NCI-H345 (cell line): Measurements from ENCODE around the gene GLRA3.
"Not testable (repeated sequence)": the region's sequence is repeated elsewhere in the genome, so short reads cannot be mapped to it uniquely, and the experiment has no call there.

ENCODE experiments used
- DNase-seq: peaks from one replicate; lab custom pipeline; 2025; lab: John Stamatoyannopoulos, UW

GLRA3 gene

GRCh38 chr4:174828845-174829701, at the start of gene GLRA3:
TSS of gene GLRA3 (minus strand) at chr4:174829247. CDS start at chr4:174828811, 436 bp downstream.
- DNase-seq: peak; percentile 96

GRCh38 chr4:174874898-174875297, 45.9 kb upstream of the GLRA3 start:
- DNase-seq: no peak

DNA sequence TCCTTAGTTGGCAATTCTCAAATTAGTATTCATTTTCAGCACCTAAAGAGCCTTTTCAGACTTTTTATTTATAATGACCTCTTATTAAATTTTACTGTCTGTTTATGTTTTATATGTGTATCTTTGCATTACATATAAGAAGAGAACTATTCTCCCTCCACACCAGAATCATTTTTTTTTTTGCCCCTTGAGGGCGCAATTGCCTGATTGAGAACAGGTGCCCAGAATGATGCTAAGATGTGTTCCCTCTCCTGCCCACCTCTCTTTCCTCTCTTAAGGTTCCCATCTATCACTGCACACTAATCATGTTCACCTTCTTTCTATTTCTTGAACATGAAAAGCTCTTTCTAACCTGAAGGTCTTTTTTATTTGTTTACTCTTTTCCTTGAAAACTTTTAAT, 44.9 kb upstream of the GLRA3 start:
- peak; percentile 0 for DNase-seq

DNA sequence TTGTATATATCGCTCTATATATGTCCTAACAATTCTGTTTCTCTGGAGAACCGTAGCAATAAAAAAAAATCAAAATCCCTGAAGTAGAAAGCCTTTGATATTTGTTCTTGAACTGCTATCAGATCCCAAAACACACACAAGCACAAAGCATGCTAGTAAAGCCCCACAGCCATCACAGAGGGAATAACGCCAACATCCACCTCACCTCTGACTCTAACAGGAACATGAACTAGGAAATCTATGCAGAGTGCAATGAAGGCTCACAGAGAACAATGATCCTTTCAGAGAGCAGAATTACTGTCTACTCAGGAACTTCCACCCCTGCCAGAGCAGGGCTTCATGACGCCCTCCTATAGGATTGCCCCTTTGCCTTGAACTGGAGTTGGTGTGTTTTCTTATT, 44.1 kb upstream of the GLRA3 start:
- DNase-seq: not testable (repeated sequence)

DNA sequence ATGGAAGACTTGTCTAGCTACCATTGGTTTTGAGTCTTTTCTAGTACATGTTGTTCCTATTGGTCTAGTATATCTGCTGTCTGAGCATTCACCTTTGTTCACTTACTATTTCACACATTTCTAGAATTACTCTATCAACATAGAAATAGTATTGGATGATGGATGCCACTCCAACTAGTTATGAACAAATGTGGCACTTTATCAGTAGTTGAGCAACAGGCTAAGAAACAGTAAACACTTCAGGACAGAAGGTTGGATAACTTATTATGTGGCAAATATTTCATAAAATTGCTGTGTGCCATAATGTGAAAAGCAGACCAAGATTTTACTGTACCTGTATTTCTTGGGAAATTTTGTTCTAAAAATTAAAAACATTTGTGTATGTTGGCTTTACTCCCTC, 42.4 kb upstream of the GLRA3 start:
- no peak for DNase-seq

- no peak for DNase-seq
Observed at GRCh38 chr4:174870311-174870710, 41.3 kb upstream of the GLRA3 start.

DNA sequence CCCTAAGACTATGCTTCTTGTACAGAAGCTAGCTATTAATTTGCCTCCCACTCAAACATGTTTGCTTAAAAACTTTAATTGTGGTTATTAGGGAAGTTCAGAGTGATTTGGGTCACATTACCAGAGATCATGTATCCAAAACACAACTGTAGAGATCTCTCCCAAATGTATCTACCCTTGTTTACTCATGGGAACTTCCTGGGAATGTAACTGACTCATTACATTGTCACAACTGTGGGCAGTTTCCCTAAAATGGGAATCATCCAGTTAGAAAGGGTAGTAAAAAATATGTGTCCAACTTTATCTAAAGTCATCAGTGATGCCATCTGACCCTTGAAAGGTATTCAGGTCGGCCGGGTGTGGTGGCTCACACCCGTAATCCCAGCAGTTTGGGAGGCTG, 40.3 kb upstream of the GLRA3 start:
- DNase-seq: no peak

GRCh38 chr4:174867903-174868302, 38.9 kb upstream of the GLRA3 start:
- no peak for DNase-seq

- DNase-seq: no peak
Observed at GRCh38 chr4:174865418-174865985, 36.5 kb upstream of the GLRA3 start.

GRCh38 chr4:174864031-174864430, 35.0 kb upstream of the GLRA3 start:
- DNase-seq: no peak

DNA sequence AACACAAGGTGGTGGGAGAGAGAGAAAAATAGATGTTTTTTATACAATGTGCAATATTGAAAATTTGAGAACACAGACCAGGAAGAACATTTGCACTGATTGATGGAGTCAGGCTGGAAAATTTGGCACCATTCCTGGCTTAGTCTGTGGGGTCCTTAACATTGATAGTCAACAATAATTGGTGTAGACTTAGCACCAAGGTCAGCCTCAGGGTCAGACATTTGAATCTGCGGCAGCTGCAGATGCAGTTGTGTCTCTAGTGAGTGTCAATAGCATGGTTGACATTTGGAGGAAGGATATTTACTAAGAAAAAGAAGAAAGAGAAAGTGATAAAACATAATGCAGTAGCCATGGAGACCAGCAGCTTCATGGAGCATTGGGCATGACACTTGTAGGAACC, 31.5 kb upstream of the GLRA3 start:
- DNase-seq: peak; percentile 16

DNA sequence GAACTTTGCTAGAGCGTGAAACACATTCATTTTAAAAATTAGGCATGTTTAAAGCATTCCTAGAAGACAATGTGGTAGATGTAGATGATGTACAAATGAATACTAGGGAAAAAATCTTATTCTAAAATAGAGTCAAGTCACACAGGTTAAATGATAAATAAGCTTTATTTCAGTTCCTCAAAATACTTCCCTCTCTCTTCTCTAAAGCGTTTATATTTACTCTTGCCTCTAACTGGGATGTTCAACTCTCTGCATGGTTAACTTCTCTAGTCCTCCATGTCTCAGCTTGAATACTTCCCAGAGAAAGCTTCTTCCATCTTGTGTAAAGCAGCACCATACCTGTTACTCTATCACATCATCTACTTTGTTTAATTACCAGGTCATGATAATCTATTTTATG, 30.9 kb upstream of the GLRA3 start:
- no peak for DNase-seq

GRCh38 chr4:174856926-174857800, 28.1 kb upstream of the GLRA3 start:
- DNase-seq: peak; percentile 17

GRCh38 chr4:174855050-174855449, 26.0 kb upstream of the GLRA3 start:
- DNase-seq: no peak

- DNase-seq: no peak
Observed at GRCh38 chr4:174853629-174854028, 24.6 kb upstream of the GLRA3 start.

GRCh38 chr4:174848596-174848995, 19.5 kb upstream of the GLRA3 start:
- DNase-seq: no peak

DNA sequence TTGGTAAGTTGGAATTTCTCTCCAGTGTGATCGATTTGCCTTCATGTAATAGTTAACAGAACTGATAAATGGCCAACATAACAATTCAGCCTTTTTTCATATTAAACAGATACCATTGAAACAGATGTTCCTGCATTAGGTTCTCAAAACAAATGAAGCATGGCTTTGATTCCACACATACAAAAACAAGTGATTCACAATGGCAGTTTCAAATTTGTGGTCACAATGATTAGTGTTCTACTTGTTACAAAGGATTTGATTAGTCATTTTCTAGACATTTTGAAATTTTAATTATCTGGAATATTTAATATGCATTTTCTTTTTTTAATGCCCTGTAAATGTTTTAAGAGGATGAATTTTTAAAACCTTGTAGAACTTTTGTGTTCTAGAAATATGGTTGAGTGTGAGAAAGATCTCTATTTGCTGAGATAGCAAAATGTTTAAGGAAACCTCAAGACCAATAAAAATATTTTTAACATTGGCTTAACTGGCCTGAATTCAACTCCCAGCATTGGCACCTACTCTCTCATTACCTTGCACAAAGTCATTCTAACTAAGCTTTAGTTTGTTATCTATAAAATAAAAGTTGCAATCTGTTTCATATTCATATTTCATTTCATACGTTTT, 18.9 kb upstream of the GLRA3 start:
- DNase-seq: no peak

GRCh38 chr4:174835536-174835935, 6.5 kb upstream of the GLRA3 start:
- DNase-seq: no peak

DNA sequence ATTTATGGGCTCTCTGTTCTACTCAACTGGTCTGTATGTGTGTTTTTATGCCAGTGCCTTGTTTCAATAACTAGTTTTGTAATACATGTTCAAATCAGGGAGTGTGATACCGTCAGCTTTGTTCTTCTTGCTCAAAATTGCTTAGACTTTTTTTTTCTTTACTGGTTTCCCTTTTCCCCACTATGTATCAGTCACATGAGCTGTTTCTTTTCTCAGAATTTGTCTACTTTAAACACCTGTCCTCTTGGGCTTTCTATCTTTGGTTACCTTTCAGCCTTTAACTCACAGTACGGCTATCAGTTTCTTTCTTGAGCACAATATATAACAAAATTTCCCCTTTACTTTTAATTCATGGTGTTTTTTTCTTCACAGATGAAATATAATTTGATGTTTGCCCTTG, 5.4 kb upstream of the GLRA3 start:
- no peak for DNase-seq

- no peak for DNase-seq
Observed at GRCh38 chr4:174826660-174827059, 2.4 kb downstream of the GLRA3 start.

GRCh38 chr4:174815282-174815681, 13.8 kb downstream of the GLRA3 start:
- DNase-seq: no peak

DNA sequence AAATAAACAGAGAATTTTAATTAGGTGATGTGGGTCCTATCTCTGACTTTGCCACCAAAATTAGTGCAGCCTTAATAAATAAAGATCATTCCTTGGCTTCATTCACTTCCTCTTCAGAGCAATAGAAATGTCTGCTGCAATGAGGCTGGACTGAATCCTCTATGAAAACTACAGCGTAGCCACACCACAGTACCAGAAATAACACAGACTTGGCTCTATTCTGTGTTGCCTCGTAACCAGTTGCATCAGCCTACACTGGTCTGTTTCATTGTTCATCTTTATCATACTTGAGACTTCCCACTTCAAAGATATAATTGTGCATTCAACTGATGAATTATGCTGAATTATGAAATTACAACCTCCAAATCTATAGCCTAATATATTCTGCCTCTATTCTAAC, 15.8 kb downstream of the GLRA3 start:
- no peak for DNase-seq
